ENCODE measurements around the gene FICD. TPM values are rescaled to one million over a fixed set of nuclear protein-coding genes. Genes with fewer than 3 reads are reported as not detected.
A peak's percentile ranks its signal among the peaks of the same experiment; 100 is the strongest.

Gene FICD
- total RNA-seq (2014; rRNA removed; shearing (Covaris generic)) (8.4 and 13.1 TPM in 2 replicates), total RNA-seq (2022) (9.0 and 9.9 TPM in 2 replicates), Bru-seq, nascent RNA (percentile 57 among the genes with signal in this experiment), BruChase-seq, experiment 1, labeled RNA remaining after a 6-hour chase (percentile 37 among the genes with signal in this experiment), BruChase-seq, experiment 2, labeled RNA remaining after a 2-hour chase (percentile 46 among the genes with signal in this experiment)
- long read RNA-seq, transcript FICD-204 (3 exons, 3,347 nt) = major isoform, 13 of 18 reads
- long read RNA-seq, partial matches to known transcripts = 0 of 18 reads
- long read RNA-seq, other reads (novel, unspliced or antisense) = 4 of 18 reads

- Histone ChIP-seq H3K27ac (ENCODE audit: low read depth, low read length, poor library complexity, severe bottlenecking) (no peak within 1 kb of the TSS), H3K4me2 (ENCODE audit: low read length) (peak within 1 kb of the TSS; percentile 90), H3K9me3 (ENCODE audit: low read length) (no peaks in the 10 kb centered on the region), H3K4me1 (ENCODE audit: insufficient read depth, low read length, poor library complexity, severe bottlenecking) (peaks cover 20% of the 10 kb centered on the region), H3K36me3 (ENCODE audit: insufficient read depth, low read length) (peaks cover 35% of the 10 kb centered on the region), H2AFZ (ENCODE audit: low read length) (peak within 1 kb of the TSS; percentile 73), H4K20me1 (ENCODE audit: insufficient read depth, low read length) (no peaks in the 10 kb centered on the region), H3K79me2 (ENCODE audit: insufficient read depth, low read depth, low read length) (no peaks in the 10 kb centered on the region), H3K9me2 (ENCODE audit: insufficient read depth, low read length) (no peaks in the 10 kb centered on the region), H3K4me3 (ENCODE audit: low read depth, low read length, poor library complexity, severe bottlenecking) (peak within 1 kb of the TSS; percentile 84)
- ChIA-PET POLR2A (interaction anchor here (1.6 kb wide), 1 partner anchor 17 kb away, joined by 6 read pairs; no protein-coding TSS in a partner anchor), CTCF (ENCODE audit: unreplicated experiment) (no interaction called here)
- BruUV-seq (replicated peaks) = TSS peak; percentile 76
- DNase-seq (ENCODE audit: low spot score) = peak; percentile 99
- TF ChIP-seq EZH2phosphoT487 (IDR thresholded peaks at IDR 0.05; ENCODE audit: borderline replicate concordance, low read depth, low read length) (no peak), CTCF (conservative IDR thresholded peaks at IDR 0.05; ENCODE audit: low read length) (no peak)
- intact Hi-C loops (cut with micrococcal nuclease; ENCODE audit: unreplicated experiment) = loop anchor here (2.0 to 10.0 kb wide), 5 partner anchors 46 to 750 kb away; partner anchors contain the start of genes PRDM4 and SART3
Measured at GRCh38 chr12:108514973-108515814, at the start of gene FICD. Gene FICD, plus strand, starts transcription at chr12:108515277. Its CDS starts 1,696 bp downstream, at chr12:108516973.

- Histone ChIP-seq H3K36me3 (ENCODE audit: insufficient read depth, low read length) (no peaks in the 10 kb centered on the region), H3K4me3 (ENCODE audit: low read depth, low read length, poor library complexity, severe bottlenecking) (no peak overlapping the region), H3K4me2 (ENCODE audit: low read length) (no peak overlapping the region), H3K9me3 (ENCODE audit: low read length) (no peaks in the 10 kb centered on the region), H3K79me2 (ENCODE audit: insufficient read depth, low read depth, low read length) (no peaks in the 10 kb centered on the region), H3K27ac (ENCODE audit: low read depth, low read length, poor library complexity, severe bottlenecking) (no peak overlapping the region), H4K20me1 (ENCODE audit: insufficient read depth, low read length) (no peaks in the 10 kb centered on the region), H3K9me2 (ENCODE audit: insufficient read depth, low read length) (no peaks in the 10 kb centered on the region), H3K4me1 (ENCODE audit: insufficient read depth, low read length, poor library complexity, severe bottlenecking) (no peaks in the 10 kb centered on the region), H2AFZ (ENCODE audit: low read length) (no peak overlapping the region)
- no peak for DNase-seq (ENCODE audit: low spot score)
- intact Hi-C loops (cut with micrococcal nuclease; ENCODE audit: unreplicated experiment) = loop anchor here (10.0 kb wide), 1 partner anchor 461 kb away; no protein-coding TSS in a partner anchor
- ChIA-PET CTCF (ENCODE audit: unreplicated experiment) (no interaction called here), POLR2A (no interaction called here)
- BruUV-seq (replicated peaks) = no TSS peak
- TF ChIP-seq CTCF (conservative IDR thresholded peaks at IDR 0.05; ENCODE audit: low read length) (no peak), EZH2phosphoT487 (IDR thresholded peaks at IDR 0.05; ENCODE audit: borderline replicate concordance, low read depth, low read length) (no peak)
Measured at GRCh38 chr12:108465417-108465816, 49.7 kb upstream of the FICD start.
